T47D (cell line): Measurements from ENCODE around the gene NSMCE4A.
A peak's percentile ranks its signal among the peaks of the same experiment; 100 is the strongest.
"Not testable (repeated sequence)": the region's sequence is repeated elsewhere in the genome, so short reads cannot be mapped to it uniquely, and the experiment has no call there.

Source experiments
- DNase-seq, 2 experiments: peaks; one replicate each; pipeline versions ENCODE4 v3.0.0 to v3.0.0-alpha.2; 2011 to 2012; ENCODE audit warnings: low read depth in 1 of 2, low spot score in 1 of 2
- JUND ChIP-seq: IDR thresholded peaks from 2 replicates; pipeline ENCODE4 v1.6.1; 2012; ENCODE audit warnings: low read depth
- in situ Hi-C: cut with HindIII; loops from 2 replicates; pipeline ENCODE4 v1.10.0; 2016; ENCODE audit warnings: low sequenced_read_pairs, low pct_unique_long_range_greater_than_20kb

NSMCE4A gene

GRCh38 chr10:121974535-121975294, at the start of gene NSMCE4A:
TSS of gene NSMCE4A (minus strand) at chr10:121975217. CDS start at chr10:121975165, 52 bp downstream.
- TF ChIP-seq JUND: no peak
- in situ Hi-C loops: no loop called here
- peak; percentile 71 to 78 for DNase-seq

GRCh38 chr10:122023257-122023656, 48.2 kb upstream of the NSMCE4A start:
- in situ Hi-C loops, DNase-seq: not testable (repeated sequence)

GRCh38 chr10:122022276-122022675, 47.3 kb upstream of the NSMCE4A start:
- in situ Hi-C loops: no loop called here
- TF ChIP-seq JUND: no peak
- no peak for DNase-seq

GRCh38 chr10:122021828-122022227, 46.8 kb upstream of the NSMCE4A start:
- TF ChIP-seq JUND: no peak
- peak in 1 of 2 experiments; percentile 32 for DNase-seq
- in situ Hi-C loops: no loop called here

GRCh38 chr10:122021379-122021778, 46.4 kb upstream of the NSMCE4A start:
- DNase-seq: peak in 1 of 2 experiments; percentile 83
- TF ChIP-seq JUND: no peak
- in situ Hi-C loops: no loop called here

GRCh38 chr10:122020226-122020625, 45.2 kb upstream of the NSMCE4A start:
- TF ChIP-seq JUND: no peak
- in situ Hi-C loops: no loop called here
- DNase-seq: no peak

GRCh38 chr10:122019414-122019975, 44.5 kb upstream of the NSMCE4A start:
- DNase-seq: peak; percentile 35 to 83
- in situ Hi-C loops: no loop called here
- no peak for TF ChIP-seq JUND

GRCh38 chr10:122018951-122019413, 44.0 kb upstream of the NSMCE4A start:
- DNase-seq: peak in 1 of 2 experiments; percentile 33
- no peak for TF ChIP-seq JUND
- in situ Hi-C loops: no loop called here

GRCh38 chr10:122018491-122018890, 43.5 kb upstream of the NSMCE4A start:
- no peak for TF ChIP-seq JUND
- in situ Hi-C loops: no loop called here
- DNase-seq: no peak

GRCh38 chr10:122017926-122018325, 42.9 kb upstream of the NSMCE4A start:
- in situ Hi-C loops, DNase-seq: not testable (repeated sequence)

GRCh38 chr10:122014652-122015248, 39.7 kb upstream of the NSMCE4A start:
- in situ Hi-C loops: no loop called here
- no peak for TF ChIP-seq JUND
- DNase-seq: no peak

- no peak for DNase-seq
Measured at GRCh38 chr10:122013311-122013780, 38.3 kb upstream of the NSMCE4A start.

GRCh38 chr10:122012731-122013130, 37.7 kb upstream of the NSMCE4A start:
- in situ Hi-C loops: no loop called here
- TF ChIP-seq JUND: no peak
- DNase-seq: no peak

More at GRCh38 chr10:122013311-122013780, 38.3 kb upstream of the NSMCE4A start:
- no peak for TF ChIP-seq JUND
- in situ Hi-C loops: no loop called here
